Muscle layer of duodenum (tissue), 2 donors: ENCODE data around the gene BRK1.
"Not testable (repeated sequence)": the region's sequence is repeated elsewhere in the genome, so short reads cannot be mapped to it uniquely, and the experiment has no call there.

Experiments used
- H3K27ac ChIP-seq: one replicate; pipeline ENCODE4 v1.7.0; 2013; ENCODE audit warnings: mild to moderate bottlenecking, low read length
- H3K27me3 ChIP-seq: one replicate; pipeline ENCODE4 v1.7.0; 2013; ENCODE audit warnings: low read depth, mild to moderate bottlenecking, control low read depth, low read length
- H3K36me3 ChIP-seq, 2 donors: one replicate each; pipeline ENCODE4 v1.7.0; 2013; ENCODE audit warnings: low read length in 2 of 2, control low read depth in 1 of 2, mild to moderate bottlenecking in 1 of 2; ENCODE audit not compliant: insufficient read depth in 2 of 2, control insufficient read depth in 1 of 2
- H3K4me1 ChIP-seq, 2 donors: one replicate each; pipeline ENCODE4 v1.7.0; 2013; ENCODE audit warnings: low read length in 2 of 2, mild to moderate bottlenecking in 2 of 2, control low read depth in 1 of 2, moderate library complexity in 1 of 2; ENCODE audit not compliant: insufficient read depth in 2 of 2, control insufficient read depth in 1 of 2
- H3K4me3 ChIP-seq, 2 donors: one replicate each; pipeline ENCODE4 v1.7.0; 2013; ENCODE audit warnings: low read length in 2 of 2, low read depth in 1 of 2, mild to moderate bottlenecking in 1 of 2
- H3K9me3 ChIP-seq, 2 donors: one replicate each; pipeline ENCODE4 v1.7.0; 2013; ENCODE audit warnings: low read length in 2 of 2, control low read depth in 1 of 2, mild to moderate bottlenecking in 1 of 2; ENCODE audit not compliant: control insufficient read depth in 1 of 2
- donor health status: healthy.

The BRK1 gene

GRCh38 chr3:10145685-10146084, 30.2 kb downstream of the BRK1 start:
- Histone ChIP-seq H3K9me3 (no peaks in the 10 kb centered on the region), H3K4me3 (no peak overlapping the region), H3K27me3 (no peaks in the 10 kb centered on the region), H3K4me1 (peaks cover 7 to 20% of the 10 kb centered on the region in 2 donors), H3K27ac (no peak overlapping the region), H3K36me3 (peaks cover 15 to 23% of the 10 kb centered on the region in 2 donors)

- no peaks in the 10 kb centered on the region for H3K9me3 ChIP-seq
- peaks cover 24 to 35% of the 10 kb centered on the region in 2 donors for H3K36me3 ChIP-seq
- no peak overlapping the region for H3K27ac ChIP-seq
- H3K4me1 ChIP-seq: peaks cover under 1 to 2% of the 10 kb centered on the region in 2 donors
- H3K4me3 ChIP-seq: no peak overlapping the region
- H3K27me3 ChIP-seq: no peaks in the 10 kb centered on the region
Measured at GRCh38 chr3:10149226-10149625, 33.8 kb downstream of the BRK1 start.

- H3K36me3 ChIP-seq: peaks cover 24 to 39% of the 10 kb centered on the region in 2 donors
- H3K27me3 ChIP-seq: no peaks in the 10 kb centered on the region
- H3K4me3 ChIP-seq: no peak overlapping the region
Measured at GRCh38 chr3:10150987-10151386, 35.5 kb downstream of the BRK1 start.

DNA sequence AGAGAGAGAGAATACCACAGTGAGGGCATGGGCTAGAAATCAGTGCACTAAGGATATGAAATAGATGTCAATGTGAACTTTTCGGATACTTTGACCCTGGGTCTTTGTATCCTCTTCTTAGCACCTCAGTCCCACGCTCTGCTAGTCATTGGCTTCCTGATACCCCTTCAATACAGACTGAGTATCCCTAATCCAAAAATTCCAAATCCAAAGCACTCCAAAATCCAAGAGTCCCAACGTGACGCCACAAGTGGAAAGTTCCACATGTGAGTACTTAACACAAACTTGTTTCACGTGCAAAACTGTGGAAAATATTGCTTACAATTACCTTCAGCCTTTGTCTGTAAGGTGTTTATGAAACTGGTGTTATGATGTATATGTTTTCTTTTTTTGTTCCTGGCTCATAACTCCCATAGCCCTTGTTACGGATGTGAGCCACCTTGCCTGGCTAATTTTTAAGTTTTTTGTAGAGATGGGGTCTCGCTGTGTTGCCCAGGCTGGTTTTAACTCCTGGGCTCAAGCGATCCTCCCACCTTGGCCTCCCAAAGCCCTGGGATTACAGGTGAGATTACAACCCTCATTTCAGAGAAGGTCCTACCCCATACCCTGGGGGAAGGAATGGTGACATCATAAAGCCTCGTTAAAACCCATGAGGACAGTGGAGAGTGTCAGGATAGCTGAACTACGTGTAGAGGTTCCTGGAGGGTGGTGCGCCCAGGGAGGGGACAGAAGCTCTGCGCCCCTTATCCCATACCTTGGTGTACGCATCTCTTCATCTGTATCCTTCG, 39.1 kb downstream of the BRK1 start:
- no peaks in the 10 kb centered on the region for H3K4me1 ChIP-seq
- H3K4me3 ChIP-seq: no peak overlapping the region
- H3K27ac ChIP-seq: no peak overlapping the region
- no peaks in the 10 kb centered on the region for H3K9me3 ChIP-seq
- peaks cover 20 to 27% of the 10 kb centered on the region in 2 donors for H3K36me3 ChIP-seq
- H3K27me3 ChIP-seq: no peaks in the 10 kb centered on the region

More at GRCh38 chr3:10150987-10151386, 35.5 kb downstream of the BRK1 start:
- Histone ChIP-seq H3K4me1 (no peaks in the 10 kb centered on the region), H3K9me3 (no peaks in the 10 kb centered on the region), H3K27ac (no peak overlapping the region)

DNA sequence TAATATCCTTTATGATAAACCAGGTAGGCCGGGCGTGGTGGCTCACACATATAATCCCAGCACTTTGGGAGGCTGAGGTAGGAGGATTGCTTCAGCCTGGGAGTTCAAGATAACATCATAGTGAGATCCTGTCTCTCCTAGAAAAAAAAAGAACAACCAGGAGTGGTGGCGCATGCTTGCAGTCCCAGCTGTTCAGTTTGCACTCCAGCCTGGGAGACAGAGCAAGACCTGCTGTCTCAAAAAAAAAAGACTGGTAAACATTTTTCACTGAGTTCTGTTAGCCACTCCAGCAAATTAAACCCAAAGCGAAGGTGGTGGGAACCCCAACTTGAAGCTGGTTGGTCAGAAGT, 39.6 kb downstream of the BRK1 start:
- H3K4me1 ChIP-seq: no peaks in the 10 kb centered on the region
- no peaks in the 10 kb centered on the region for H3K9me3 ChIP-seq
- no peak overlapping the region for H3K4me3 ChIP-seq
- no peak overlapping the region for H3K27ac ChIP-seq
- no peaks in the 10 kb centered on the region for H3K27me3 ChIP-seq
- H3K36me3 ChIP-seq: peaks cover 14 to 21% of the 10 kb centered on the region in 2 donors

- Histone ChIP-seq H3K27ac (no peak overlapping the region), H3K4me3 (no peak overlapping the region), H3K27me3 (no peaks in the 10 kb centered on the region), H3K4me1 (no peaks in the 10 kb centered on the region), H3K36me3 (peaks cover 9 to 16% of the 10 kb centered on the region in 2 donors), H3K9me3 (no peaks in the 10 kb centered on the region)
Measured at GRCh38 chr3:10155658-10156057, 40.2 kb downstream of the BRK1 start.

- no peaks in the 10 kb centered on the region for H3K9me3 ChIP-seq
- peaks cover 0 to 4% of the 10 kb centered on the region in 2 donors for H3K36me3 ChIP-seq
- no peak overlapping the region for H3K4me3 ChIP-seq
- no peaks in the 10 kb centered on the region for H3K27me3 ChIP-seq
- no peaks in the 10 kb centered on the region for H3K4me1 ChIP-seq
- H3K27ac ChIP-seq: no peak overlapping the region
Measured at GRCh38 chr3:10157031-10157430, 41.6 kb downstream of the BRK1 start.

DNA sequence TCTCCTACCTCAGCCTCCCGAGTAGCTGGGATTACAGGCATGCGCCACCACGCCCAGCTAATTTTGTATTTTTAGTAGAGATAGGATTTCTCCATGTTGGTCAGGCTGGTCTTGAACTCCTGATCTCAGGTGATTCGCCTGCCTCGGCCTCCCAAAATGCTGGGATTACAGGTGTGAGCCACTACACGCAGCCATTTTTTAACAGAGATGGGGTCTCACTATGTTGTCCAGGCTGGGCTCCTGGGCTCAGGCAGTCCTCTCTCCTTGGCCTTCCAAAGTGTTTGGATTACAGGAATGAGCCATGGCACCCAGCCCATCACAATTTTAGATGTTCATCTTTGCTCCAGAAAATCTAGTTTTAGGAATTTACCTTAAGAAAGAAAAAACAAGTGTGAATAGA, 43.1 kb downstream of the BRK1 start:
- not testable (repeated sequence) for H3K4me1 ChIP-seq

DNA sequence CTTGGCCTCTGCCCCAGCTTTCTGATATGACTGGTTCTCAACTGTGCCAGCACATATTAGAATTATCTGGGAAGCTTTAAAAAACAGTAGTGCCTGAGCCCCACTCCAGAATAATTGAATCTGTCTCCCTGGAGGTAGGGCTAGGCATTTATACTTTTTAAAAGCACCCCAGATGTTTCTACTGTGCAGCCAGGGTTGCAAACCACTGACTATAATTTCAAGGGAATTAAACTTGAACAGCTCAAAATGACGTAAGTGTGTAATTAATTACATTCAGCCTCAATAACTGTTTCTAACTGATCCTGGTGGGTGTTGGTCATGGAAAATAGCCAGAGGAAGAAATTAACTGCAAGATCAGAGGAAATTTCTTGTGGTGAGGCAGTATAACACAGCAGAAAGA, 44.9 kb downstream of the BRK1 start:
- peaks cover 0 to 4% of the 10 kb centered on the region in 2 donors for H3K4me1 ChIP-seq
- H3K4me3 ChIP-seq: no peak overlapping the region
- no peaks in the 10 kb centered on the region for H3K27me3 ChIP-seq

More for the DNA sequence above, 43.1 kb downstream of the BRK1 start:
- not testable (repeated sequence) for H3K4me3 ChIP-seq, H3K36me3 ChIP-seq, H3K27me3 ChIP-seq, H3K9me3 ChIP-seq, H3K27ac ChIP-seq

DNA sequence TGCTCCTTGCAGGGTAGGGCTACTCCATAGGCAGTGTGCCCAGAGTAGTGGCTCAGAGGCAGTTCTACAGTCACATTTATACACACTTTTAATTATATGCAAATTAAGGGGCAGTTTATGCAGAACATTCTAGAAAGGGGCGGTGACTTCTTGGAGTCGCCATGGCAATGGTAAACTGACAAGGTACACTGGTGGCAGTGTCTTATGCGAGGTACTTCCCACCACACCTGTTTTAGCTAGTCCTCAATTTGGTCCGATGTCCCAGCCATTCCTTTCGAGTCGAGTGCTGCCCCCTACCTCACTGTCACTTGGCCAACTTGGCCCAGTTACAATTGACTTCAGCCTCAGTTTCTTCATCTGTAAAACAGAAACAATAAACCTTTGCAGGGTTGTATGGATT, 45.5 kb downstream of the BRK1 start:
- H3K4me3 ChIP-seq: no peak overlapping the region
- H3K36me3 ChIP-seq: no peaks in the 10 kb centered on the region
- H3K27me3 ChIP-seq: no peaks in the 10 kb centered on the region
- no peaks in the 10 kb centered on the region for H3K9me3 ChIP-seq
- H3K27ac ChIP-seq: no peak overlapping the region
- peaks cover 0 to 4% of the 10 kb centered on the region in 2 donors for H3K4me1 ChIP-seq

More for the DNA sequence above, 44.9 kb downstream of the BRK1 start:
- Histone ChIP-seq H3K9me3 (no peaks in the 10 kb centered on the region), H3K36me3 (no peaks in the 10 kb centered on the region), H3K27ac (no peak overlapping the region)

DNA sequence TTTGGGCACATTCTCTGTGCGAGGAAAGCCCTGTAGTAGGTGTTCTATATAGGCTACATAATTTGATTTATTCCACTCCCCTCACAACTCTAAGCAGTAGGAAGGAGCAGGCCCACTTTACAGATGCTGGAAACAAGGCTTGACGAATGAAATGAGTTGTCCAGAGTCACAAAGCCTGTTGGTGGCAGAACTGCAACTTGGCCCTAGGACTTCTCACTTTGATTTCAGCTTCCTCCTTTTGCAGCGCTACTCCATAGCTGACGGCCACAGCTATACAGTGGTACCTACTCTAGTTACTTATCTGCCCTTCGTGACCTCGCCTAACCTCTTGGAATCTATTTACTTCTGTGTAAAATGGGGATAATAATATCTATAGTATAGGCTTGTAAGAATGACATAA, 46.7 kb downstream of the BRK1 start:
- Histone ChIP-seq H3K36me3 (no peaks in the 10 kb centered on the region), H3K4me1 (peaks cover 0 to 4% of the 10 kb centered on the region in 2 donors), H3K9me3 (no peaks in the 10 kb centered on the region), H3K27me3 (no peaks in the 10 kb centered on the region), H3K27ac (no peak overlapping the region), H3K4me3 (no peak overlapping the region)

DNA sequence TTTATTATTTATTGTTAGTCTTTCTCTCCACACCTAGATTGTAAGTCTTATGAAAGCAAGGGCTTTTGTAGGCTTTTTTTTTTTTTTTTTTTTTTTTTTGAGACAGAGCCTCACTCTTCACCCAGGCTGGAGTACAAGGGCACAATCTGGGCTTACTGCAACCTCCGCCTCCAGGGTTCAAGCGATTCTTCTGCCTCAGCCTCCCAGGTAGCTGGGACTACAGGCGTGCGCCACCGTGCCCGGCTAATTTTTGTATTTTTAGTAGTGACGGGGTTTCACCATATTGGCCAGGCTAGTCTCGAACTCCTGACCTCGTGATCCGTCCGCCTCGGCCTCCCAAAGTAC, 48.7 kb downstream of the BRK1 start:
- H3K9me3 ChIP-seq, H3K27ac ChIP-seq, H3K36me3 ChIP-seq, H3K4me1 ChIP-seq, H3K27me3 ChIP-seq: not testable (repeated sequence)
- H3K4me3 ChIP-seq: peak overlapping the region in 1 of 2 donors; percentile 94
